ENCODE data around the gene NOP56. TPM values are rescaled to one million over a fixed set of nuclear protein-coding genes. Genes with fewer than 3 reads are reported as not detected.

Gene NOP56
- total and polyA plus RNA-seq, 2 donors (not counting 1 experiment from before 2014, with no cell fraction given) = 212 to 247 TPM

DNA sequence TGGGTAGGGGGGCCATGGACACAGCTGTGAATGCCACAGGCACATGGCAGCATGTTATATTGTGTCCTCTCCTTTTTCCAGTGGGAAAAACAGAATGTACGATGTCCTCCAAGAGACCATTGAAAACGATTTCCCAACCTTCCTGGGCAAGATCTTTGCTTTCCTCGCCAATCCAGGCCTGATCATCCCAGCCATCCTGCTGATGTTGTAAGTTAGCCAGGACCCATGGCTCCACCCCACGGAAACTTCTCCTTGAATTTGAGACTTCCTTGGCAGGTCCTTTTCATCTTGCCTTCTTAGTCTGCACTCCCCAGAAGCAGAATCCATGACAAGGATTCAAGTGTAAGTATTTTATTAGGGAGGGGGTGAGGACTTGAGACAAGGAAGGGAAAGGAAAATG, 28.2 kb upstream of the NOP56 start:
- Histone ChIP-seq H3K4me3 (ENCODE audit: control extremely low read depth in 1 of 5, extremely low read depth in 1 of 5, insufficient read depth in 1 of 5, low read depth in 2 of 5, low read length in 4 of 5) (no peak overlapping the region), H2AFZ (ENCODE audit: insufficient read depth, low read depth, low read length, poor library complexity, severe bottlenecking) (no peak overlapping the region), H3K9ac (ENCODE audit: low read length) (no peak overlapping the region), H3K79me2 (ENCODE audit: control insufficient read depth, insufficient read depth, low read length) (no peaks in the 10 kb centered on the region), H3K27me3 (replicated peaks in 1 of 4; ENCODE audit: control extremely low read depth in 1 of 4, control insufficient read depth in 3 of 4, insufficient read depth in 4 of 4, low read length in 3 of 4) (peaks cover 0 to 17% (median 0%) of the 10 kb centered on the region in 4 experiments), H3K4me1 (ENCODE audit: control insufficient read depth in 2 of 2, insufficient read depth in 2 of 2, low read length in 2 of 2) (no peaks in the 10 kb centered on the region), H4K20me1 (ENCODE audit: control insufficient read depth, insufficient read depth, low read length, poor library complexity, severe bottlenecking) (no peaks in the 10 kb centered on the region), H3K36me3 (replicated peaks in 1 of 2; ENCODE audit: control extremely low read depth in 1 of 2, control insufficient read depth in 1 of 2, extremely low read depth in 1 of 2, insufficient read depth in 2 of 2, low read length in 1 of 2) (no peaks in the 10 kb centered on the region), H3K4me2 (replicated peaks; ENCODE audit: low read depth, low read length, poor library complexity, severe bottlenecking) (no peak overlapping the region), H3K27ac (ENCODE audit: low read length in 2 of 2) (no peak overlapping the region), H3K9me3 (ENCODE audit: control extremely low read depth in 1 of 3, control insufficient read depth in 2 of 3, insufficient read depth in 1 of 3, low read length in 2 of 3) (peaks cover 1 to 12% (median 4%) of the 10 kb centered on the region in 3 donors)
- no peak for DNase-seq
- 92% methylated on average over 4 of the region's 4 CpGs for WGBS (ENCODE audit: insufficient coverage)
- H3K4me1 Mint-ChIP-seq = no peaks in the 10 kb centered on the region
- intact Hi-C loops (cut with micrococcal nuclease) = no loop called here
- CTCF ChIA-PET = no interaction called here
- no peak for ATAC-seq (ENCODE audit: low read depth)
- POLR2A ChIA-PET = no interaction called here
- TF ChIP-seq, protein P1, sequence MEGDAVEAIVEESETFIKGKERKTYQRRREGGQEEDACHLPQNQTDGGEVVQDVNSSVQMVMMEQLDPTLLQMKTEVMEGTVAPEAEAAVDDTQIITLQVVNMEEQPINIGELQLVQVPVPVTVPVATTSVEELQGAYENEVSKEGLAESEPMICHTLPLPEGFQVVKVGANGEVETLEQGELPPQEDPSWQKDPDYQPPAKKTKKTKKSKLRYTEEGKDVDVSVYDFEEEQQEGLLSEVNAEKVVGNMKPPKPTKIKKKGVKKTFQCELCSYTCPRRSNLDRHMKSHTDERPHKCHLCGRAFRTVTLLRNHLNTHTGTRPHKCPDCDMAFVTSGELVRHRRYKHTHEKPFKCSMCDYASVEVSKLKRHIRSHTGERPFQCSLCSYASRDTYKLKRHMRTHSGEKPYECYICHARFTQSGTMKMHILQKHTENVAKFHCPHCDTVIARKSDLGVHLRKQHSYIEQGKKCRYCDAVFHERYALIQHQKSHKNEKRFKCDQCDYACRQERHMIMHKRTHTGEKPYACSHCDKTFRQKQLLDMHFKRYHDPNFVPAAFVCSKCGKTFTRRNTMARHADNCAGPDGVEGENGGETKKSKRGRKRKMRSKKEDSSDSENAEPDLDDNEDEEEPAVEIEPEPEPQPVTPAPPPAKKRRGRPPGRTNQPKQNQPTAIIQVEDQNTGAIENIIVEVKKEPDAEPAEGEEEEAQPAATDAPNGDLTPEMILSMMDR (IDR thresholded peaks at IDR 0.05) = no peak
- TF ChIP-seq EZH2 (IDR thresholded peaks at IDR 0.05; ENCODE audit: borderline replicate concordance, insufficient read depth, low read depth, low read length, poor library complexity, severe bottlenecking) = no peak
- no peak overlapping the region for H3K27ac Mint-ChIP-seq
- no peak overlapping the region for H3K4me3 Mint-ChIP-seq
- peaks cover 31% of the 10 kb centered on the region for H3K27me3 Mint-ChIP-seq
- H3K9me3 Mint-ChIP-seq (ENCODE audit: insufficient read depth) = peaks cover 6% of the 10 kb centered on the region

DNA sequence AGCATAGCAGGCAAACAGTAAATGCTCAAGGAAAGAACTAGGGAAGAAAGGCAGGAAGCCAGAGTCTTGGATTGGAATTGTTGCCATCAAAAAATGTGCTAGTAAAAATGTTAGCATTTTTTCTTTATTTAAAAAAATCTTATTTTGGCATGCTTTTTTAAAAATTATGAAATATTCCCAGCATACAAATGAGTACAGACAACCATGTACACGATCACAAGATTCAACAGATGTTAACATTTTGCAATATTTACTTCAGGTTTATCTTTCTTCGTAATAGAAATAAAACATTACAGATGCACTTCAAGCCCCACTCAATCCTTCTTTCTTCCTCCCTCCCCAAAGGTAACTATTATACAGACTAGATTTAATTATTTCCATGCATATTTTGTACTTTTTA, 27.4 kb upstream of the NOP56 start:
- CTCF ChIA-PET = no interaction called here
- Histone ChIP-seq H3K4me1 (ENCODE audit: control insufficient read depth in 2 of 2, insufficient read depth in 2 of 2, low read length in 2 of 2) (no peaks in the 10 kb centered on the region), H3K4me2 (replicated peaks; ENCODE audit: low read depth, low read length, poor library complexity, severe bottlenecking) (no peak overlapping the region), H3K79me2 (ENCODE audit: control insufficient read depth, insufficient read depth, low read length) (no peaks in the 10 kb centered on the region), H3K9ac (ENCODE audit: low read length) (no peak overlapping the region), H4K20me1 (ENCODE audit: control insufficient read depth, insufficient read depth, low read length, poor library complexity, severe bottlenecking) (no peaks in the 10 kb centered on the region), H3K36me3 (replicated peaks in 1 of 2; ENCODE audit: control extremely low read depth in 1 of 2, control insufficient read depth in 1 of 2, extremely low read depth in 1 of 2, insufficient read depth in 2 of 2, low read length in 1 of 2) (no peaks in the 10 kb centered on the region), H3K4me3 (ENCODE audit: control extremely low read depth in 1 of 5, extremely low read depth in 1 of 5, insufficient read depth in 1 of 5, low read depth in 2 of 5, low read length in 4 of 5) (no peak overlapping the region), H3K27ac (ENCODE audit: low read length in 2 of 2) (no peak overlapping the region), H2AFZ (ENCODE audit: insufficient read depth, low read depth, low read length, poor library complexity, severe bottlenecking) (no peak overlapping the region), H3K9me3 (ENCODE audit: control extremely low read depth in 1 of 3, control insufficient read depth in 2 of 3, insufficient read depth in 1 of 3, low read length in 2 of 3) (peaks cover 1 to 8% (median 4%) of the 10 kb centered on the region in 3 donors), H3K27me3 (replicated peaks in 1 of 4; ENCODE audit: control extremely low read depth in 1 of 4, control insufficient read depth in 3 of 4, insufficient read depth in 4 of 4, low read length in 3 of 4) (peaks cover 0 to 12% (median 0%) of the 10 kb centered on the region in 4 experiments)
- no peaks in the 10 kb centered on the region for H3K4me1 Mint-ChIP-seq
- H3K9me3 Mint-ChIP-seq (ENCODE audit: insufficient read depth) = peaks cover 9% of the 10 kb centered on the region
- H3K27ac Mint-ChIP-seq = no peak overlapping the region
- H3K4me3 Mint-ChIP-seq = no peak overlapping the region
- TF ChIP-seq, protein P1 (IDR thresholded peaks at IDR 0.05) = no peak
- TF ChIP-seq EZH2 (IDR thresholded peaks at IDR 0.05; ENCODE audit: borderline replicate concordance, insufficient read depth, low read depth, low read length, poor library complexity, severe bottlenecking) = no peak
- peaks cover 24% of the 10 kb centered on the region for H3K27me3 Mint-ChIP-seq
- no CpG with 5 or more reads among the region's 2 CpGs for WGBS (ENCODE audit: insufficient coverage)
- POLR2A ChIA-PET = no interaction called here
- intact Hi-C loops (cut with micrococcal nuclease) = no loop called here
- ATAC-seq (ENCODE audit: low read depth) (no peak), DNase-seq (no peak)

All from B cell (primary cell).